IMR-90 (cell line): ENCODE measurements around the gene MRC2. TPM values are rescaled to one million over a fixed set of nuclear protein-coding genes. Genes with fewer than 3 reads are reported as not detected.

Source experiments
- ATAC-seq: fragments of 200-7000 bp; cut with Tn5 transposase; 2 replicates; pipeline ENCODE4 v1.9.1; 2020; ENCODE audit warnings: low read depth, mild to moderate bottlenecking, moderate library complexity
- BruUV-seq: library from RNA; stranded (reverse); fragments of 400-500 nt; replicated peaks from 2 replicates; lab custom pipeline; 2021; lab: Mats Ljungman, UMichigan
- CTCF ChIA-PET: fragments of 300-600 bp; formaldehyde crosslinking; extraction: SDS; loops from one replicate; lab custom pipeline; 2021; ENCODE audit warnings: antibody characterized with exemption; lab: Yijun Ruan, JAX
- POLR2A ChIA-PET: fragments of 300-600 bp; sonication (Branson Sonifier 250); formaldehyde crosslinking; loops from one replicate; lab custom pipeline; 2022; ENCODE audit warnings: antibody characterized with exemption; ENCODE audit not compliant: unreplicated experiment; lab: Charles Lee
- DNase-seq: peaks from one replicate; pipeline ENCODE4 v3.0.0; 2013
- H2AFZ ChIP-seq: replicated peaks from 2 replicates; pipeline ENCODE3; 2013; ENCODE audit warnings: low read length, mild to moderate bottlenecking; ENCODE audit not compliant: poor library complexity
- H2AK5ac ChIP-seq: 2 replicates; pipeline ENCODE4 v1.6.1; 2013; ENCODE audit warnings: low read depth, low read length, inconsistent platforms
- H2AK9ac ChIP-seq: replicated peaks from 2 replicates; pipeline ENCODE3; 2013; ENCODE audit warnings: mild to moderate bottlenecking, low read depth, low read length, moderate library complexity; ENCODE audit not compliant: poor library complexity
- H2BK120ac ChIP-seq: 2 replicates; pipeline ENCODE4 v1.6.1; 2013; ENCODE audit warnings: low read depth, low read length, inconsistent platforms
- H2BK15ac ChIP-seq: 3 replicates; pipeline ENCODE4 v1.6.1; 2013; ENCODE audit warnings: low read depth, low read length, inconsistent platforms
- H2BK20ac ChIP-seq: 2 replicates; pipeline ENCODE4 v1.6.1; 2013; ENCODE audit warnings: low read depth, mild to moderate bottlenecking, inconsistent platforms, low read length, moderate library complexity
- H2BK5ac ChIP-seq: 2 replicates; pipeline ENCODE4 v1.6.1; 2013; ENCODE audit warnings: mild to moderate bottlenecking, low read depth, low read length, inconsistent platforms; ENCODE audit not compliant: poor library complexity, severe bottlenecking
- H3K14ac ChIP-seq: replicated peaks from 2 replicates; pipeline ENCODE4 v1.6.1; 2013; ENCODE audit warnings: low read depth, low read length, inconsistent platforms
- H3K18ac ChIP-seq: 2 replicates; pipeline ENCODE4 v1.6.1; 2013; ENCODE audit warnings: low read depth, low read length, control low read depth
- H3K23ac ChIP-seq: 2 replicates; pipeline ENCODE4 v1.6.1; 2013; ENCODE audit warnings: low read depth, low read length, inconsistent platforms
- H3K27ac ChIP-seq: 2 replicates; pipeline ENCODE4 v1.5.1; 2013; ENCODE audit warnings: mild to moderate bottlenecking, control low read depth, low read length; ENCODE audit not compliant: insufficient read depth
- H3K27me3 ChIP-seq: 2 replicates; pipeline ENCODE4 v1.6.1; 2013; ENCODE audit warnings: low read length; ENCODE audit not compliant: control insufficient read depth, insufficient read depth
- H3K36me3 ChIP-seq: 2 replicates; pipeline ENCODE4 v1.6.1; 2013; ENCODE audit warnings: low read length, mixed read lengths; ENCODE audit not compliant: control insufficient read depth, insufficient read depth
- H3K4ac ChIP-seq: 2 replicates; pipeline ENCODE4 v1.6.1; 2013; ENCODE audit warnings: low read depth, low read length, inconsistent platforms
- H3K4me1 ChIP-seq: 2 replicates; pipeline ENCODE4 v1.6.1; 2013; ENCODE audit warnings: low read length, mixed read lengths; ENCODE audit not compliant: control insufficient read depth, insufficient read depth
- H3K4me2 ChIP-seq: 2 replicates; pipeline ENCODE4 v1.6.1; 2013; ENCODE audit warnings: low read depth, mild to moderate bottlenecking, control low read depth, low read length, moderate library complexity
- H3K4me3 ChIP-seq: 2 replicates; pipeline ENCODE4 v1.5.1; 2013; ENCODE audit warnings: low read depth, mild to moderate bottlenecking, control low read depth, low read length, moderate library complexity; ENCODE audit not compliant: insufficient read depth
- H3K56ac ChIP-seq: 2 replicates; pipeline ENCODE4 v1.6.1; 2013; ENCODE audit warnings: low read length, inconsistent platforms; ENCODE audit not compliant: insufficient read depth; ENCODE audit errors: extremely low read depth
- H3K79me1 ChIP-seq, 2 experiments: 2 replicates each; pipeline ENCODE4 v1.6.1; 2013; ENCODE audit warnings: low read length in 2 of 2, inconsistent platforms in 1 of 2, low read depth in 1 of 2
- H3K9ac ChIP-seq: 2 replicates; pipeline ENCODE4 v1.6.1; 2013; ENCODE audit warnings: low read depth, low read length, control low read depth
- H3K9me1 ChIP-seq: 2 replicates; pipeline ENCODE4 v1.6.1; 2013; ENCODE audit warnings: low read length, inconsistent platforms; ENCODE audit not compliant: insufficient read depth
- H3K9me3 ChIP-seq: 2 replicates; pipeline ENCODE4 v1.6.1; 2013; ENCODE audit warnings: low read length; ENCODE audit not compliant: control insufficient read depth, insufficient read depth
- H4K20me1 ChIP-seq: 2 replicates; pipeline ENCODE4 v1.6.1; 2013; ENCODE audit warnings: low read length, inconsistent platforms; ENCODE audit not compliant: insufficient read depth
- H4K5ac ChIP-seq: 2 replicates; pipeline ENCODE4 v1.6.1; 2013; ENCODE audit warnings: mild to moderate bottlenecking, low read depth, low read length, control low read depth
- H4K8ac ChIP-seq, 2 experiments: 2 replicates each; pipeline ENCODE4 v1.6.1; 2013; ENCODE audit warnings: low read depth in 2 of 2, low read length in 2 of 2, control low read depth in 1 of 2, inconsistent platforms in 1 of 2
- H4K91ac ChIP-seq: 2 replicates; pipeline ENCODE4 v1.6.1; 2013; ENCODE audit warnings: low read depth, low read length, inconsistent platforms; ENCODE audit not compliant: insufficient read depth
- BHLHE40 ChIP-seq: fragments of 150-350 bp; IDR thresholded peaks from 2 replicates; pipeline ENCODE4 v1.6.1; 2016; ENCODE audit warnings: mild to moderate bottlenecking, low read depth, low read length
- CEBPB ChIP-seq: IDR thresholded peaks from 2 replicates; pipeline ENCODE4 v1.6.1; 2012; ENCODE audit warnings: low read depth, low read length, improper control_type of control experiment
- CHD1 ChIP-seq: IDR thresholded peaks from 2 replicates; pipeline ENCODE4 v1.6.1; 2012; ENCODE audit warnings: low read depth, low read length, improper control_type of control experiment
- FOS ChIP-seq: fragments of 150-350 bp; IDR thresholded peaks from 2 replicates; pipeline ENCODE4 v1.6.1; 2016; ENCODE audit warnings: low read depth, low read length
- MAFK ChIP-seq: IDR thresholded peaks from 2 replicates; pipeline ENCODE4 v1.6.1; 2012; ENCODE audit warnings: low read depth, low read length, improper control_type of control experiment
- MAZ ChIP-seq: IDR thresholded peaks from 2 replicates; pipeline ENCODE4 v1.6.1; 2012; ENCODE audit warnings: low read depth, mild to moderate bottlenecking, low read length, improper control_type of control experiment, moderate library complexity, borderline replicate concordance
- MXI1 ChIP-seq: IDR thresholded peaks from 2 replicates; pipeline ENCODE4 v1.6.1; 2012; ENCODE audit warnings: low read depth, mild to moderate bottlenecking, low read length, moderate library complexity, borderline replicate concordance
- NFE2L2 ChIP-seq: fragments of 150-350 bp; IDR thresholded peaks from 2 replicates; pipeline ENCODE4 v1.6.1; 2016; ENCODE audit warnings: low read depth, mild to moderate bottlenecking, low read length
- RAD21 ChIP-seq: IDR thresholded peaks from 2 replicates; pipeline ENCODE4 v1.6.1; 2012; ENCODE audit warnings: low read length, improper control_type of control experiment
- RCOR1 ChIP-seq: IDR thresholded peaks from 2 replicates; pipeline ENCODE4 v1.6.1; 2012; ENCODE audit warnings: mild to moderate bottlenecking, low read length, improper control_type of control experiment; ENCODE audit not compliant: insufficient replicate concordance
- RFX5 ChIP-seq: IDR thresholded peaks from 2 replicates; pipeline ENCODE4 v1.8.0; 2012; ENCODE audit warnings: low read depth, mild to moderate bottlenecking, low read length, moderate library complexity
- SMC3 ChIP-seq: fragments of 150-350 bp; IDR thresholded peaks from 2 replicates; pipeline ENCODE4 v1.6.1; 2016; ENCODE audit warnings: low read depth, mild to moderate bottlenecking, antibody characterized with exemption, low read length, moderate library complexity
- WGBS, 2 experiments: methylation state at CpG; one replicate each; pipeline versions ENCODE4 v1.1.5 to v1.1.7; 2013; ENCODE audit warnings: missing lambda C conversion rate in 2 of 2; ENCODE audit not compliant: insufficient read length in 1 of 2; ENCODE audit errors: extremely low coverage in 2 of 2; 5-methylcytosine and 5-hydroxymethylcytosine counted together
- dilution Hi-C: fragments of 300-500 bp; cut with HindIII; formaldehyde crosslinking; loops from one replicate; pipeline ENCODE4 v1.14.3; 2018; ENCODE audit warnings: low sequenced_read_pairs; ENCODE audit not compliant: unreplicated experiment
- in situ Hi-C: fragments of 300-500 bp; cut with MboI; formaldehyde crosslinking; loops from 3 replicates; pipeline ENCODE4 v1.14.3; 2019; ENCODE audit warnings: low sequenced_read_pairs, inconsistent platforms, mixed read lengths
- intact Hi-C: fragments of 100-400 bp; cut with micrococcal nuclease; formaldehyde crosslinking; loops from 2 replicates; pipeline ENCODE4 v1.10.0; 2022
- polyA plus RNA-seq, 3 experiments: library from polyadenylated mRNA; depleted of rRNA; stranded (reverse); fragments of >200 nt; gene quantifications; 2 replicates each; pipeline ENCODE4 v1.2.3, GENCODE V29; 2012; ENCODE audit warnings: low replicate concordance in 1 of 3
- total RNA-seq: library from RNA; depleted of rRNA; stranded (reverse); fragments of >200 nt; gene quantifications from 2 replicates; pipeline ENCODE4 v1.2.3, GENCODE V29; 2012
- TF ChIP-seq, protein P1 (sequence below): fragments of 150-350 bp; IDR thresholded peaks from 2 replicates; pipeline ENCODE4 v1.6.1; 2017; ENCODE audit warnings: mild to moderate bottlenecking, antibody characterized with exemption, low read length, low read depth
- TF ChIP-seq, protein P2 (sequence below): conservative IDR thresholded peaks from 2 replicates; pipeline ENCODE4 v1.5.1; 2012; ENCODE audit warnings: mild to moderate bottlenecking, low read depth, low read length, improper control_type of control experiment
- TF ChIP-seq, protein P3 (sequence below): fragments of 150-350 bp; IDR thresholded peaks from 2 replicates; pipeline ENCODE4 v1.6.1; 2016; ENCODE audit warnings: low read depth, mild to moderate bottlenecking, low read length, moderate library complexity, borderline replicate concordance

Gene MRC2
- total and polyA plus RNA-seq, 2 of the 4 experiments (the other 2 are of a cell fraction), result 39.3 to 137 TPM

DNA sequence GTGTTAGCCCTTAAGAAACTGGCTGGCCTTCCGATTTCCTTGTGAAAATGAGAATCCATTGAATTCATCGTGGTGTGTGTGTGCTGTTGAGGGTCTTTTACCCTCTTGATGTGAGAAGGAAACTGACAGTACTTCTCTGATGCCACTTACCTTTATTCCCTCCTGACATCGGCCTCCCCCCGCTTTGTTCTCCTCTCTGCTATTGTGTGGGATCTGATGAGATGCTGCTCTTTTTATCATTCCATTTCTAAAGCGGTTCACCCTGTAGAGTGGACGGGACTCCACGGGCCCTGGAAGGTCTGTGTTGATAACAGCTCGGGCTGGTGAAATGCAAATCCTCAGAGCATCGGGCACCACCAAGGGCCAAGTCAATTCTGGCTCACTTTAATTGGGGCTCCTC, 110.8 kb downstream of the MRC2 start:
- TF ChIP-seq MAZ, result no peak
- TF ChIP-seq, protein P1, sequence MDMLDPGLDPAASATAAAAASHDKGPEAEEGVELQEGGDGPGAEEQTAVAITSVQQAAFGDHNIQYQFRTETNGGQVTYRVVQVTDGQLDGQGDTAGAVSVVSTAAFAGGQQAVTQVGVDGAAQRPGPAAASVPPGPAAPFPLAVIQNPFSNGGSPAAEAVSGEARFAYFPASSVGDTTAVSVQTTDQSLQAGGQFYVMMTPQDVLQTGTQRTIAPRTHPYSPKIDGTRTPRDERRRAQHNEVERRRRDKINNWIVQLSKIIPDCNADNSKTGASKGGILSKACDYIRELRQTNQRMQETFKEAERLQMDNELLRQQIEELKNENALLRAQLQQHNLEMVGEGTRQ, result no peak
- TF ChIP-seq, protein P2, sequence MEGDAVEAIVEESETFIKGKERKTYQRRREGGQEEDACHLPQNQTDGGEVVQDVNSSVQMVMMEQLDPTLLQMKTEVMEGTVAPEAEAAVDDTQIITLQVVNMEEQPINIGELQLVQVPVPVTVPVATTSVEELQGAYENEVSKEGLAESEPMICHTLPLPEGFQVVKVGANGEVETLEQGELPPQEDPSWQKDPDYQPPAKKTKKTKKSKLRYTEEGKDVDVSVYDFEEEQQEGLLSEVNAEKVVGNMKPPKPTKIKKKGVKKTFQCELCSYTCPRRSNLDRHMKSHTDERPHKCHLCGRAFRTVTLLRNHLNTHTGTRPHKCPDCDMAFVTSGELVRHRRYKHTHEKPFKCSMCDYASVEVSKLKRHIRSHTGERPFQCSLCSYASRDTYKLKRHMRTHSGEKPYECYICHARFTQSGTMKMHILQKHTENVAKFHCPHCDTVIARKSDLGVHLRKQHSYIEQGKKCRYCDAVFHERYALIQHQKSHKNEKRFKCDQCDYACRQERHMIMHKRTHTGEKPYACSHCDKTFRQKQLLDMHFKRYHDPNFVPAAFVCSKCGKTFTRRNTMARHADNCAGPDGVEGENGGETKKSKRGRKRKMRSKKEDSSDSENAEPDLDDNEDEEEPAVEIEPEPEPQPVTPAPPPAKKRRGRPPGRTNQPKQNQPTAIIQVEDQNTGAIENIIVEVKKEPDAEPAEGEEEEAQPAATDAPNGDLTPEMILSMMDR, result no peak
- TF ChIP-seq CEBPB, result no peak
- no peak for TF ChIP-seq MXI1
- TF ChIP-seq, protein P3, sequence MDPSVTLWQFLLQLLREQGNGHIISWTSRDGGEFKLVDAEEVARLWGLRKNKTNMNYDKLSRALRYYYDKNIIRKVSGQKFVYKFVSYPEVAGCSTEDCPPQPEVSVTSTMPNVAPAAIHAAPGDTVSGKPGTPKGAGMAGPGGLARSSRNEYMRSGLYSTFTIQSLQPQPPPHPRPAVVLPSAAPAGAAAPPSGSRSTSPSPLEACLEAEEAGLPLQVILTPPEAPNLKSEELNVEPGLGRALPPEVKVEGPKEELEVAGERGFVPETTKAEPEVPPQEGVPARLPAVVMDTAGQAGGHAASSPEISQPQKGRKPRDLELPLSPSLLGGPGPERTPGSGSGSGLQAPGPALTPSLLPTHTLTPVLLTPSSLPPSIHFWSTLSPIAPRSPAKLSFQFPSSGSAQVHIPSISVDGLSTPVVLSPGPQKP, result no peak
- no peak for TF ChIP-seq RFX5
- no peak for TF ChIP-seq MAFK
- no peak for TF ChIP-seq CHD1
- no peak for TF ChIP-seq NFE2L2
- no peak for TF ChIP-seq SMC3
- no peak for TF ChIP-seq RCOR1
- no peak for TF ChIP-seq BHLHE40
- TF ChIP-seq FOS, result no peak
- TF ChIP-seq RAD21, result no peak
- H2BK120ac ChIP-seq, result no peak overlapping the region
- in situ Hi-C loops, result no loop called here

More for the DNA sequence above, 110.8 kb downstream of the MRC2 start:
- Histone ChIP-seq H4K8ac (no peak overlapping the region), H3K9ac (no peak overlapping the region), H2AFZ (no peak overlapping the region), H4K5ac (no peak overlapping the region), H3K27me3 (0 out of 2 replicates have a peak, but pooled peaks cover 1% of the 10 kb centered on the region), H3K4me3 (no peak overlapping the region), H3K9me1 (no peaks in the 10 kb centered on the region), H4K20me1 (no peaks in the 10 kb centered on the region), H2BK5ac (no peak overlapping the region), H2AK5ac (no peak overlapping the region), H3K36me3 (no peaks in the 10 kb centered on the region), H3K14ac (no peak overlapping the region), H3K18ac (no peak overlapping the region), H3K27ac (no peak overlapping the region), H3K4me2 (no peak overlapping the region), H3K79me1 (no peaks in the 10 kb centered on the region), H2AK9ac (no peak overlapping the region), H4K91ac (no peak overlapping the region), H3K4me1 (0 out of 2 replicates have a peak, but pooled peaks cover 2% of the 10 kb centered on the region), H3K9me3 (no peaks in the 10 kb centered on the region), H3K4ac (no peak overlapping the region), H3K56ac (no peak overlapping the region), H3K23ac (no peak overlapping the region), H2BK15ac (no peak overlapping the region), H2BK20ac (no peak overlapping the region)
- ATAC-seq (no peak), DNase-seq (no peak)
- intact Hi-C loops (no loop called here), dilution Hi-C loops (no loop called here)
- POLR2A ChIA-PET, result no interaction called here
- no TSS peak for BruUV-seq
- CTCF ChIA-PET, result no interaction called here
- WGBS, 2 experiments, result 84% methylated on average over 4 of the region's 9 CpGs; no CpG with 5 or more reads in 1 of the 2 experiments
